B cell (primary cell): ENCODE measurements around the gene TPK1.

ENCODE experiments used
- EZH2 ChIP-seq: IDR thresholded peaks from 2 replicates; pipeline ENCODE4 v1.6.1; 2012; ENCODE audit warnings: borderline replicate concordance, low read depth, mild to moderate bottlenecking, moderate library complexity, low read length; ENCODE audit not compliant: insufficient read depth, poor library complexity, severe bottlenecking
- TF ChIP-seq, protein P1 (sequence below): fragments of 200-600 bp; IDR thresholded peaks from one replicate; pipeline ENCODE4 v1.8.0; 2022; ENCODE audit warnings: antibody characterized with exemption, mild to moderate bottlenecking

- TF ChIP-seq, protein P1, sequence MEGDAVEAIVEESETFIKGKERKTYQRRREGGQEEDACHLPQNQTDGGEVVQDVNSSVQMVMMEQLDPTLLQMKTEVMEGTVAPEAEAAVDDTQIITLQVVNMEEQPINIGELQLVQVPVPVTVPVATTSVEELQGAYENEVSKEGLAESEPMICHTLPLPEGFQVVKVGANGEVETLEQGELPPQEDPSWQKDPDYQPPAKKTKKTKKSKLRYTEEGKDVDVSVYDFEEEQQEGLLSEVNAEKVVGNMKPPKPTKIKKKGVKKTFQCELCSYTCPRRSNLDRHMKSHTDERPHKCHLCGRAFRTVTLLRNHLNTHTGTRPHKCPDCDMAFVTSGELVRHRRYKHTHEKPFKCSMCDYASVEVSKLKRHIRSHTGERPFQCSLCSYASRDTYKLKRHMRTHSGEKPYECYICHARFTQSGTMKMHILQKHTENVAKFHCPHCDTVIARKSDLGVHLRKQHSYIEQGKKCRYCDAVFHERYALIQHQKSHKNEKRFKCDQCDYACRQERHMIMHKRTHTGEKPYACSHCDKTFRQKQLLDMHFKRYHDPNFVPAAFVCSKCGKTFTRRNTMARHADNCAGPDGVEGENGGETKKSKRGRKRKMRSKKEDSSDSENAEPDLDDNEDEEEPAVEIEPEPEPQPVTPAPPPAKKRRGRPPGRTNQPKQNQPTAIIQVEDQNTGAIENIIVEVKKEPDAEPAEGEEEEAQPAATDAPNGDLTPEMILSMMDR = no peak
- no peak for TF ChIP-seq EZH2
These were observed 335.6 kb downstream of the TPK1 start for GRCh38 chr7:144500225-144500624.
